Liver (tissue), 9 donors: ENCODE results near the gene SH2D3C. TPM values are rescaled to one million over a fixed set of nuclear protein-coding genes. Genes with fewer than 3 reads are reported as not detected.
A peak's percentile ranks its signal among the peaks of the same experiment; 100 is the strongest.

Experiments used
- DNase-seq: peaks from one replicate; pipeline ENCODE4 v3.0.0-alpha.2; 2017; ENCODE audit warnings: low spot score
- H3K27ac ChIP-seq, 2 donors: one replicate each; pipeline ENCODE4 v1.7.0; 2013; ENCODE audit warnings: inconsistent platforms in 2 of 2, low read length in 2 of 2, control low read depth in 1 of 2, low read depth in 1 of 2, mild to moderate bottlenecking in 1 of 2
- H3K27me3 ChIP-seq, 4 donors: one replicate each; pipeline versions ENCODE4 v1.6.1 to v1.7.0; 2013; ENCODE audit warnings: low read length in 3 of 4, inconsistent platforms in 1 of 4, mild to moderate bottlenecking in 1 of 4, moderate library complexity in 1 of 4; ENCODE audit not compliant: control insufficient read depth in 4 of 4, insufficient read depth in 4 of 4
- H3K36me3 ChIP-seq, 4 donors: one replicate each; pipeline versions ENCODE4 v1.6.1 to v1.7.0; 2013; ENCODE audit warnings: low read length in 3 of 4, mild to moderate bottlenecking in 3 of 4, low read depth in 1 of 4, moderate library complexity in 1 of 4; ENCODE audit not compliant: control insufficient read depth in 4 of 4, insufficient read depth in 3 of 4
- H3K4me1 ChIP-seq, 4 donors: one replicate each; pipeline versions ENCODE4 v1.6.1 to v1.7.0; 2013; ENCODE audit warnings: low read length in 3 of 4, mild to moderate bottlenecking in 3 of 4, moderate library complexity in 1 of 4; ENCODE audit not compliant: control insufficient read depth in 4 of 4, insufficient read depth in 4 of 4
- H3K4me3 ChIP-seq, 3 donors: one replicate each; pipeline versions ENCODE4 v1.6.1 to v1.7.0; 2013; ENCODE audit warnings: low read length in 3 of 3, control low read depth in 1 of 3, low read depth in 1 of 3, mild to moderate bottlenecking in 1 of 3
- H3K9ac ChIP-seq, 2 donors: one replicate each; pipeline ENCODE4 v1.7.0; 2013; ENCODE audit warnings: low read length in 2 of 2, mild to moderate bottlenecking in 2 of 2, moderate library complexity in 2 of 2, control low read depth in 1 of 2, low read depth in 1 of 2
- H3K9me3 ChIP-seq, 4 donors: one replicate each; pipeline versions ENCODE4 v1.6.1 to v1.7.0; 2013; ENCODE audit warnings: low read length in 3 of 4; ENCODE audit not compliant: control insufficient read depth in 4 of 4
- EGR1 ChIP-seq, 2 donors: IDR thresholded peaks; 2 replicates each; pipeline ENCODE4 v1.6.1; 2016 to 2018; ENCODE audit warnings: antibody characterized with exemption in 2 of 2, low read depth in 2 of 2
- FOXA1 ChIP-seq: IDR thresholded peaks from 2 replicates; pipeline ENCODE4 v1.6.1; 2016; ENCODE audit warnings: antibody characterized with exemption
- GABPA ChIP-seq, 2 donors: IDR thresholded peaks in 1 of 2; conservative IDR thresholded peaks in 1 of 2; 2 replicates each; pipeline ENCODE4 v1.6.1; 2016; ENCODE audit warnings: antibody characterized with exemption in 2 of 2, mild to moderate bottlenecking in 1 of 2, moderate library complexity in 1 of 2
- HNF4A ChIP-seq, 2 donors: conservative IDR thresholded peaks; 2 replicates each; pipeline ENCODE4 v1.6.1; 2016; ENCODE audit warnings: antibody characterized with exemption in 2 of 2, mild to moderate bottlenecking in 2 of 2
- HNF4G ChIP-seq: IDR thresholded peaks from 2 replicates; pipeline ENCODE4 v1.6.1; 2016; ENCODE audit warnings: antibody characterized with exemption
- JUND ChIP-seq, 2 donors: IDR thresholded peaks; 2 replicates each; pipeline ENCODE4 v1.6.1; 2016; ENCODE audit warnings: antibody characterized with exemption in 2 of 2
- SP1 ChIP-seq: IDR thresholded peaks from 2 replicates; pipeline ENCODE4 v1.6.1; 2018; ENCODE audit warnings: antibody characterized with exemption, mild to moderate bottlenecking
- TAF1 ChIP-seq: conservative IDR thresholded peaks from 2 replicates; pipeline ENCODE4 v1.6.1; 2016; ENCODE audit warnings: antibody characterized with exemption, mild to moderate bottlenecking
- YY1 ChIP-seq: IDR thresholded peaks from 2 replicates; pipeline ENCODE4 v1.6.1; 2016; ENCODE audit warnings: antibody characterized with exemption, mild to moderate bottlenecking
- WGBS: extraction: QIAGEN DNeasy Blood & Tissue Kit; methylation state at CpG from one replicate; pipeline ENCODE4 v1.1.7; 2013; 5-methylcytosine and 5-hydroxymethylcytosine counted together
- polyA plus RNA-seq, 2 donors: library from polyadenylated mRNA; stranded (reverse) in 1 of 2; unstranded in 1 of 2; fragments of 200-250 nt in 1 of 2; fragments of >200 nt in 1 of 2; fragmentation: Nextera tagmentation in 1 of 2; extraction: Ambion mirVana in 1 of 2; gene quantifications; one replicate each; pipeline versions ENCODE4 v1.2.1 to v1.2.3, GENCODE V29; 2013 to 2015
- total RNA-seq, 2 donors: library from RNA; depleted of rRNA; stranded (reverse); fragments of >200 nt; gene quantifications; one replicate each; pipeline ENCODE4 v1.2.3, GENCODE V29; 2014
- TF ChIP-seq, protein P1 (sequence below): fragments of 150-350 bp; IDR thresholded peaks from 2 replicates; pipeline ENCODE4 v1.5.1; 2017; ENCODE audit warnings: improper control_type of control experiment, low read depth, low read length; ENCODE audit not compliant: missing input control
- TF ChIP-seq, protein P2 (sequence below): IDR thresholded peaks from 2 replicates; pipeline ENCODE4 v1.6.1; 2016; ENCODE audit warnings: antibody characterized with exemption, mild to moderate bottlenecking
- TF ChIP-seq, protein P3 (sequence below): IDR thresholded peaks from 2 replicates; pipeline ENCODE4 v1.6.1; 2016; ENCODE audit warnings: antibody characterized with exemption
- donor health status: healthy.
- donor health status: healthy.
- donor health status: healthy.
- donor health status: healthy.
- donor health status: healthy.

SH2D3C gene
- total and polyA plus RNA-seq, 4 donors = 2.2 to 5.1 (median 3.9) TPM

DNA sequence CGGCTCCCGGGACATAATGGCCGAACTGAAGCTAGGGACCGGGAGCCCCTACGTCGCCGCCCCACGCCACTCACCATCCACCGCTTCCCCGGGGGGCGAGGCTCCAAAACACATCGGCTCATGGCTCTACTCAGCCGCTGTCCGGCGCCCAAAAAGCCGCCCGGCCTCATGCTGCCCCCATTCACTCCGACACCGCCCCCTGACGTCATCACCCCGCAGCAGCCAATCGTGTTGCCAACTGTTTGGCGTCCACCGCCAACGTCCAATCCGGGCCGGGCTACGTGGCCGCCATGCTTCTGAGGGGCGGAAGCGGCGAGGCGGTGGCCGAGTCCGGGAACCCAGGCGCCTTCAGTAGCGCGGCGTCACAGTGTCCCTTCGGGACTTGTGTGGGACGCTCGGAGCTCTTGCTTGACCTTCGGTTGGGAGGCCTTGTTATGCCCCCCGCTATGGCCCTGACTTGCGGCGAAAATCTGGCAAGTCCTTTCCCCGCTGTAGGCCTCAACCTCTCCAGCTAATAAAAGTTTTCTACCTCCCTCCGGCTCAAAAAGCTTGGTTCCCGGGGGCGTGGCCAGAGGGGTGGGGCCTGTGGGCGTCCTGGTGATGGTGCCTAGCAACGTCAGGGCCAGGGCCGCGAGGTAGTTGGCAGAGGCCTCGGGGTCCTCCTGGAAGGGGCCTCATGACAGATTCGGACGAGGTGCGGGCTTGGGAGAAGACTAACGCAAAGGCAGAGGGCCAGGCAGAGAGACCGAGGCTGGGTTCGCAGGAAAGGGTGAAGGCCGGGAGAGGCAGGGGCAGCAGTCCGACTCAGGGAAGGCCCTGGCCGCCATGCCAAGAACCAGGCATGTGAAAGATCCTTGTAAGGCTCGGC lies 62.8 kb downstream of the SH2D3C start, which contains the start of the genes PTRH1 and TTC16:
Gene PTRH1, minus strand, starts transcription at position 194 of the 868 bp plus-strand sequence. Its CDS starts 24 bp downstream, at position 170.
Gene TTC16, plus strand, starts transcription at position 610 of the 868 bp plus-strand sequence. Its CDS starts 67 bp downstream, at position 677.
- TF ChIP-seq HNF4A (conservative IDR thresholded peaks at IDR 0.05) (no peak), HNF4G (no peak), GABPA (IDR thresholded peaks at IDR 0.05 in 1 of 2, conservative IDR thresholded peaks at IDR 0.05 in 1 of 2) (peak in 1 of 2 donors; percentile 79), SP1 (peak; percentile 76), TAF1 (no peak), YY1 (peak; percentile 100), EGR1 (IDR thresholded peaks at IDR 0.05; ENCODE audit: low read depth in 2 of 2) (no peak)
- TF ChIP-seq, protein P1, sequence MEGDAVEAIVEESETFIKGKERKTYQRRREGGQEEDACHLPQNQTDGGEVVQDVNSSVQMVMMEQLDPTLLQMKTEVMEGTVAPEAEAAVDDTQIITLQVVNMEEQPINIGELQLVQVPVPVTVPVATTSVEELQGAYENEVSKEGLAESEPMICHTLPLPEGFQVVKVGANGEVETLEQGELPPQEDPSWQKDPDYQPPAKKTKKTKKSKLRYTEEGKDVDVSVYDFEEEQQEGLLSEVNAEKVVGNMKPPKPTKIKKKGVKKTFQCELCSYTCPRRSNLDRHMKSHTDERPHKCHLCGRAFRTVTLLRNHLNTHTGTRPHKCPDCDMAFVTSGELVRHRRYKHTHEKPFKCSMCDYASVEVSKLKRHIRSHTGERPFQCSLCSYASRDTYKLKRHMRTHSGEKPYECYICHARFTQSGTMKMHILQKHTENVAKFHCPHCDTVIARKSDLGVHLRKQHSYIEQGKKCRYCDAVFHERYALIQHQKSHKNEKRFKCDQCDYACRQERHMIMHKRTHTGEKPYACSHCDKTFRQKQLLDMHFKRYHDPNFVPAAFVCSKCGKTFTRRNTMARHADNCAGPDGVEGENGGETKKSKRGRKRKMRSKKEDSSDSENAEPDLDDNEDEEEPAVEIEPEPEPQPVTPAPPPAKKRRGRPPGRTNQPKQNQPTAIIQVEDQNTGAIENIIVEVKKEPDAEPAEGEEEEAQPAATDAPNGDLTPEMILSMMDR = no peak
- TF ChIP-seq, protein P2, sequence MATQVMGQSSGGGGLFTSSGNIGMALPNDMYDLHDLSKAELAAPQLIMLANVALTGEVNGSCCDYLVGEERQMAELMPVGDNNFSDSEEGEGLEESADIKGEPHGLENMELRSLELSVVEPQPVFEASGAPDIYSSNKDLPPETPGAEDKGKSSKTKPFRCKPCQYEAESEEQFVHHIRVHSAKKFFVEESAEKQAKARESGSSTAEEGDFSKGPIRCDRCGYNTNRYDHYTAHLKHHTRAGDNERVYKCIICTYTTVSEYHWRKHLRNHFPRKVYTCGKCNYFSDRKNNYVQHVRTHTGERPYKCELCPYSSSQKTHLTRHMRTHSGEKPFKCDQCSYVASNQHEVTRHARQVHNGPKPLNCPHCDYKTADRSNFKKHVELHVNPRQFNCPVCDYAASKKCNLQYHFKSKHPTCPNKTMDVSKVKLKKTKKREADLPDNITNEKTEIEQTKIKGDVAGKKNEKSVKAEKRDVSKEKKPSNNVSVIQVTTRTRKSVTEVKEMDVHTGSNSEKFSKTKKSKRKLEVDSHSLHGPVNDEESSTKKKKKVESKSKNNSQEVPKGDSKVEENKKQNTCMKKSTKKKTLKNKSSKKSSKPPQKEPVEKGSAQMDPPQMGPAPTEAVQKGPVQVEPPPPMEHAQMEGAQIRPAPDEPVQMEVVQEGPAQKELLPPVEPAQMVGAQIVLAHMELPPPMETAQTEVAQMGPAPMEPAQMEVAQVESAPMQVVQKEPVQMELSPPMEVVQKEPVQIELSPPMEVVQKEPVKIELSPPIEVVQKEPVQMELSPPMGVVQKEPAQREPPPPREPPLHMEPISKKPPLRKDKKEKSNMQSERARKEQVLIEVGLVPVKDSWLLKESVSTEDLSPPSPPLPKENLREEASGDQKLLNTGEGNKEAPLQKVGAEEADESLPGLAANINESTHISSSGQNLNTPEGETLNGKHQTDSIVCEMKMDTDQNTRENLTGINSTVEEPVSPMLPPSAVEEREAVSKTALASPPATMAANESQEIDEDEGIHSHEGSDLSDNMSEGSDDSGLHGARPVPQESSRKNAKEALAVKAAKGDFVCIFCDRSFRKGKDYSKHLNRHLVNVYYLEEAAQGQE = peak; percentile 14
- Histone ChIP-seq H3K27me3 (no peaks in the 10 kb centered on the region), H3K27ac (peak within 1 kb of the TSS; percentile 71 to 72), H3K4me3 (peak within 1 kb of the TSS; percentile 71 to 86 (median 78)), H3K9ac (peak within 1 kb of the TSS; percentile 1 to 16), H3K9me3 (no peaks in the 10 kb centered on the region), H3K4me1 (peaks cover 4 to 12% (median 8%) of the 10 kb centered on the region in 4 donors), H3K36me3 (no peaks in the 10 kb centered on the region)
- DNase-seq = peak; percentile 98
- 8% methylated on average over 65 of the region's 65 CpGs for WGBS

- Histone ChIP-seq H3K36me3 (no peaks in the 10 kb centered on the region), H3K4me3 (peak overlapping the region; percentile 71 to 86 (median 78)), H3K4me1 (peaks cover 4 to 12% (median 8%) of the 10 kb centered on the region in 4 donors), H3K9ac (peak overlapping the region in 1 of 2 donors; percentile 16), H3K27me3 (no peaks in the 10 kb centered on the region), H3K27ac (peak overlapping the region in 1 of 2 donors; percentile 72), H3K9me3 (no peaks in the 10 kb centered on the region)
- TF ChIP-seq JUND (IDR thresholded peaks at IDR 0.05) (no peak), FOXA1 (no peak), TAF1 (no peak), GABPA (IDR thresholded peaks at IDR 0.05 in 1 of 2, conservative IDR thresholded peaks at IDR 0.05 in 1 of 2) (no peak), SP1 (no peak)
- TF ChIP-seq, protein P3, sequence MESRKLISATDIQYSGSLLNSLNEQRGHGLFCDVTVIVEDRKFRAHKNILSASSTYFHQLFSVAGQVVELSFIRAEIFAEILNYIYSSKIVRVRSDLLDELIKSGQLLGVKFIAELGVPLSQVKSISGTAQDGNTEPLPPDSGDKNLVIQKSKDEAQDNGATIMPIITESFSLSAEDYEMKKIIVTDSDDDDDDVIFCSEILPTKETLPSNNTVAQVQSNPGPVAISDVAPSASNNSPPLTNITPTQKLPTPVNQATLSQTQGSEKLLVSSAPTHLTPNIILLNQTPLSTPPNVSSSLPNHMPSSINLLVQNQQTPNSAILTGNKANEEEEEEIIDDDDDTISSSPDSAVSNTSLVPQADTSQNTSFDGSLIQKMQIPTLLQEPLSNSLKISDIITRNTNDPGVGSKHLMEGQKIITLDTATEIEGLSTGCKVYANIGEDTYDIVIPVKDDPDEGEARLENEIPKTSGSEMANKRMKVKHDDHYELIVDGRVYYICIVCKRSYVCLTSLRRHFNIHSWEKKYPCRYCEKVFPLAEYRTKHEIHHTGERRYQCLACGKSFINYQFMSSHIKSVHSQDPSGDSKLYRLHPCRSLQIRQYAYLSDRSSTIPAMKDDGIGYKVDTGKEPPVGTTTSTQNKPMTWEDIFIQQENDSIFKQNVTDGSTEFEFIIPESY = no peak
- TF ChIP-seq, protein P1 = no peak
- no peak for DNase-seq
- WGBS = under 1% methylated on average over 44 of the region's 44 CpGs
These were observed 63.5 kb downstream of the SH2D3C start for GRCh38 chr9:127714951-127715469.
